Caco-2 (cell line): ENCODE results near the gene PMPCB. TPM values are rescaled to one million over a fixed set of nuclear protein-coding genes. Genes with fewer than 3 reads are reported as not detected.

Source experiments
- BruUV-seq: library from RNA; stranded (reverse); fragments of 400-500 nt; replicated peaks from 2 replicates; lab custom pipeline; 2021; lab: Mats Ljungman, UMichigan
- CTCF ChIA-PET: fragments of 300-600 bp; sonication (Branson Sonifier 250); formaldehyde crosslinking; loops from one replicate; lab custom pipeline; 2022; ENCODE audit warnings: antibody characterized with exemption; lab: Charles Lee
- POLR2A ChIA-PET: fragments of 300-600 bp; sonication (Branson Sonifier 250); formaldehyde crosslinking; loops from one replicate; lab custom pipeline; 2022; ENCODE audit warnings: antibody characterized with exemption; lab: Charles Lee
- DNase-seq, 2 experiments: peaks; one replicate each; pipeline versions ENCODE4 v3.0.0 to v3.0.0-alpha.2; 2020 to 2022
- H3K27me3 ChIP-seq: replicated peaks from 2 replicates; pipeline ENCODE4 v1.6.0; 2011; ENCODE audit warnings: low read length; ENCODE audit not compliant: control insufficient read depth, insufficient read depth
- H3K36me3 ChIP-seq: 2 replicates; pipeline ENCODE4 v1.5.1; 2011; ENCODE audit warnings: low read length; ENCODE audit not compliant: control insufficient read depth, insufficient read depth
- H3K4me1 ChIP-seq: fragments of 250-450 bp; sonication (Bioruptor Pico); 2 replicates; pipeline ENCODE4 v1.5.1; 2020; ENCODE audit warnings: mild to moderate bottlenecking
- H3K4me3 ChIP-seq: 2 replicates; pipeline ENCODE4 v1.5.1; 2011; ENCODE audit warnings: low read depth, mild to moderate bottlenecking, control low read depth, low read length
- H3K9me3 ChIP-seq: fragments of 250-450 bp; sonication (Bioruptor Pico); 2 replicates; pipeline ENCODE4 v1.5.1; 2020; ENCODE audit warnings: mild to moderate bottlenecking, moderate library complexity
- H3K27ac Mint-ChIP-seq: one replicate; pipeline ENCODE4 v1.8.0; 2022; ENCODE audit warnings: mixed read lengths; ENCODE audit not compliant: unreplicated experiment
- H3K27me3 Mint-ChIP-seq: one replicate; pipeline ENCODE4 v1.8.0; 2022; ENCODE audit warnings: mixed read lengths; ENCODE audit not compliant: insufficient read depth, unreplicated experiment
- H3K36me3 Mint-ChIP-seq: one replicate; pipeline ENCODE4 v1.8.0; 2022; ENCODE audit warnings: mild to moderate bottlenecking, mixed read lengths; ENCODE audit not compliant: insufficient read depth, unreplicated experiment
- H3K4me1 Mint-ChIP-seq: one replicate; pipeline ENCODE4 v1.8.0; 2022; ENCODE audit warnings: low read depth, mixed read lengths; ENCODE audit not compliant: unreplicated experiment
- H3K4me3 Mint-ChIP-seq: one replicate; pipeline ENCODE4 v1.8.0; 2022; ENCODE audit warnings: mild to moderate bottlenecking, moderate library complexity, mixed read lengths; ENCODE audit not compliant: unreplicated experiment
- H3K9me3 Mint-ChIP-seq: one replicate; pipeline ENCODE4 v1.8.0; 2022; ENCODE audit warnings: mixed read lengths; ENCODE audit not compliant: unreplicated experiment
- CTCF ChIP-seq, 2 experiments: fragments of 200-600 bp in 1 of 2; IDR thresholded peaks; 1 replicate in 1 of 2; 2 replicates in 1 of 2; pipeline versions ENCODE4 v1.5.1 to v1.8.0; 2011 to 2022; ENCODE audit warnings: antibody characterized with exemption in 1 of 2, control low read depth in 1 of 2, inconsistent platforms in 1 of 2, low read depth in 1 of 2, low read length in 1 of 2, mild to moderate bottlenecking in 1 of 2, moderate library complexity in 1 of 2; ENCODE audit not compliant: insufficient read depth in 1 of 2, severe bottlenecking in 1 of 2, unreplicated experiment in 1 of 2
- intact Hi-C: fragments of 100-400 bp; cut with micrococcal nuclease; formaldehyde crosslinking; loops from one replicate; pipeline ENCODE4 v1.10.0; 2022; ENCODE audit not compliant: unreplicated experiment
- total RNA-seq: library from RNA; stranded (reverse); gene quantifications from 2 replicates; pipeline ENCODE4 v1.2.3, GENCODE V29; 2022

PMPCB gene
- total RNA-seq, 1 experiment from 2014 or later = 90.9 TPM

GRCh38 chr7:103299660-103300059 lies 2.4 kb downstream of the PMPCB start:
- CTCF ChIA-PET = no interaction called here
- H3K4me1 Mint-ChIP-seq = no peaks in the 10 kb centered on the region
- no peaks in the 10 kb centered on the region for H3K27me3 Mint-ChIP-seq

GRCh38 chr7:103301441-103301840 lies 4.2 kb downstream of the PMPCB start:
- H3K36me3 ChIP-seq = peaks cover 2% of the 10 kb centered on the region; the same call in 1 of the 2 replicates
- Mint-ChIP-seq H3K27ac (no peak overlapping the region), H3K36me3 (peaks cover 74% of the 10 kb centered on the region), H3K27me3 (no peaks in the 10 kb centered on the region), H3K4me3 (no peak overlapping the region), H3K9me3 (no peaks in the 10 kb centered on the region), H3K4me1 (no peaks in the 10 kb centered on the region)
- no peaks in the 10 kb centered on the region for H3K9me3 ChIP-seq
- no peaks in the 10 kb centered on the region for H3K27me3 ChIP-seq
- no TSS peak for BruUV-seq
- intact Hi-C loops = no loop called here
- ChIA-PET CTCF (no interaction called here), POLR2A (no interaction called here)
- H3K4me1 ChIP-seq = peaks cover 4% of the 10 kb centered on the region; the same call in 1 of the 2 replicates
- no peak for DNase-seq
- no peak for TF ChIP-seq CTCF (IDR thresholded peaks at IDR 0.05; ENCODE audit: insufficient read depth in 1 of 2, low read depth in 1 of 2, low read length in 1 of 2, severe bottlenecking in 1 of 2, unreplicated experiment in 1 of 2)
- H3K4me3 ChIP-seq = no peak overlapping the region

More at GRCh38 chr7:103299660-103300059, 2.4 kb downstream of the PMPCB start:
- no peak for DNase-seq
- H3K36me3 Mint-ChIP-seq = peaks cover 63% of the 10 kb centered on the region
- Histone ChIP-seq H3K4me3 (no peak overlapping the region), H3K4me1 (peaks cover 4% of the 10 kb centered on the region; the same call in 1 of the 2 replicates), H3K27me3 (no peaks in the 10 kb centered on the region), H3K36me3 (peaks cover 2% of the 10 kb centered on the region; the same call in 1 of the 2 replicates), H3K9me3 (no peaks in the 10 kb centered on the region)
- no peak overlapping the region for H3K4me3 Mint-ChIP-seq
- no peak for TF ChIP-seq CTCF (IDR thresholded peaks at IDR 0.05; ENCODE audit: insufficient read depth in 1 of 2, low read depth in 1 of 2, low read length in 1 of 2, severe bottlenecking in 1 of 2, unreplicated experiment in 1 of 2)
- H3K9me3 Mint-ChIP-seq = no peaks in the 10 kb centered on the region
- POLR2A ChIA-PET = no interaction called here
- intact Hi-C loops = no loop called here
- no TSS peak for BruUV-seq
- H3K27ac Mint-ChIP-seq = no peak overlapping the region

DNA sequence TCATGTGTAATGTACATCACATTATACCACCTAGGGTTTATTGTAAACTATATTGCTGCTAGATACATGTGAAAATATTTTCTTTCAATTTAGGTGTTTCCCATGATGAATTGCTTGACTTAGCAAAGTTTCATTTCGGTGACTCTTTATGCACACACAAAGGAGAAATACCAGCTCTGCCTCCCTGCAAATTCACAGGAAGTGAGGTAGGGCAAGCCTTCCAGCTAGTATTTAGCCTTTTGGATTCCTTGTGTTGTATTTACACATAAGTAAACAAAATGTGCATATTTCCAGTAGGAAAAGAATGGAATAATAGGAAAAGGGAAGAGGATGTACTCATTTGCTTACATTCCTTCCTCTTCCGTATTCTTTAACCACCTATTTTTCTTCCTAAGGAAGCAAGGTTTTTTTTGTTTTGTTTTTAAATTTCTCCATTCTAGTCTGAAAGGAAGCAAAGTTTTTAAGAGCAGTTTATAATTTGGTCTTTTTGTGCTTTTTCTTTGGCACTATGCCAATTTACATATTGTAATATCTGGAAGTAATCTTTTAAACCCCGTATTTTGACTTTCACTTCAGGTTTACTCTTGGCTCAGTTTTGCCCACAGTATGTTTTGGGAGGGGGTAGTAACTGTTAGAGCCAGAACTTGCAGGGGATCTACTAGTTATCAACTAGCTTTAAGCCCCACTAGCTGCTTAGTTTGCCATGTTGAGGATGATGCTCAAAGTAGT lies 10.4 kb downstream of the PMPCB start:
- POLR2A ChIA-PET = no interaction called here
- no peaks in the 10 kb centered on the region for H3K27me3 ChIP-seq
- intact Hi-C loops = no loop called here

More for the DNA sequence above, 10.4 kb downstream of the PMPCB start:
- Mint-ChIP-seq H3K4me3 (no peak overlapping the region), H3K9me3 (no peaks in the 10 kb centered on the region), H3K27me3 (no peaks in the 10 kb centered on the region), H3K4me1 (no peaks in the 10 kb centered on the region), H3K36me3 (peaks cover 90% of the 10 kb centered on the region), H3K27ac (no peak overlapping the region)
- Histone ChIP-seq H3K9me3 (no peaks in the 10 kb centered on the region), H3K4me1 (no peaks in the 10 kb centered on the region), H3K36me3 (no peaks in the 10 kb centered on the region), H3K4me3 (no peak overlapping the region)
- DNase-seq = no peak
- no peak for TF ChIP-seq CTCF (IDR thresholded peaks at IDR 0.05; ENCODE audit: insufficient read depth in 1 of 2, low read depth in 1 of 2, low read length in 1 of 2, severe bottlenecking in 1 of 2, unreplicated experiment in 1 of 2)
- BruUV-seq = no TSS peak
- CTCF ChIA-PET = no interaction called here
